Activated CD8-positive, alpha-beta memory T cell treated with anti-CD3 and anti-CD28 coated beads, Interleukin-2, amount 50 U/mL, for 4 hours (primary cell): ENCODE results near the gene OR9Q1.
"Not testable (repeated sequence)": the region's sequence is repeated elsewhere in the genome, so short reads cannot be mapped to it uniquely, and the experiment has no call there.

ENCODE experiments used
- DNase-seq: peaks from one replicate; pipeline ENCODE4 v3.0.0-alpha.2; 2020

The OR9Q1 gene

GRCh38 chr11:58023435-58023931 lies at the start of gene OR9Q1:
OR9Q1 (plus strand) TSS chr11:58023881; CDS start chr11:58179445, 155,564 bp downstream.
- DNase-seq = no peak

- no peak for DNase-seq
Measured at GRCh38 chr11:57974132-57974531, 49.5 kb upstream of the OR9Q1 start.

- DNase-seq = no peak
Measured at GRCh38 chr11:57974848-57975601, 48.7 kb upstream of the OR9Q1 start.

GRCh38 chr11:57977709-57978108 lies 46.0 kb upstream of the OR9Q1 start:
- no peak for DNase-seq

GRCh38 chr11:57978686-57979531 lies 44.8 kb upstream of the OR9Q1 start:
- DNase-seq = no peak

GRCh38 chr11:57979532-57980079 lies 44.1 kb upstream of the OR9Q1 start:
- DNase-seq = no peak

GRCh38 chr11:57980201-57980600 lies 43.5 kb upstream of the OR9Q1 start:
- no peak for DNase-seq

GRCh38 chr11:57981536-57981935 lies 42.1 kb upstream of the OR9Q1 start:
- no peak for DNase-seq

GRCh38 chr11:57982776-57983175 lies 40.9 kb upstream of the OR9Q1 start:
- DNase-seq = no peak

- DNase-seq = no peak
Measured at GRCh38 chr11:57983191-57983590, 40.5 kb upstream of the OR9Q1 start.

- DNase-seq = not testable (repeated sequence)
Measured at GRCh38 chr11:57999523-57999922, 24.2 kb upstream of the OR9Q1 start.

- DNase-seq = not testable (repeated sequence)
Measured at GRCh38 chr11:58000021-58000420, 23.7 kb upstream of the OR9Q1 start.

GRCh38 chr11:58000699-58001098 lies 23.0 kb upstream of the OR9Q1 start:
- DNase-seq = no peak

GRCh38 chr11:58003036-58003435 lies 20.6 kb upstream of the OR9Q1 start:
- no peak for DNase-seq

GRCh38 chr11:58003591-58003990 lies 20.1 kb upstream of the OR9Q1 start:
- DNase-seq = no peak

- no peak for DNase-seq
Measured at GRCh38 chr11:58004664-58005063, 19.0 kb upstream of the OR9Q1 start.

GRCh38 chr11:58006940-58007339 lies 16.7 kb upstream of the OR9Q1 start:
- no peak for DNase-seq

- DNase-seq = no peak
Measured at GRCh38 chr11:58011771-58012170, 11.9 kb upstream of the OR9Q1 start.

GRCh38 chr11:58024601-58025091 lies 965 bp downstream of the OR9Q1 start:
- DNase-seq = no peak

- DNase-seq = no peak
Measured at GRCh38 chr11:58027341-58027740, 3.7 kb downstream of the OR9Q1 start.

GRCh38 chr11:58028687-58029411 lies 5.2 kb downstream of the OR9Q1 start:
- DNase-seq = no peak

GRCh38 chr11:58030653-58031052 lies 7.0 kb downstream of the OR9Q1 start, which contains the start of gene OR6Q1:
OR6Q1 (plus strand) TSS chr11:58030953; CDS start chr11:58030953, 0 bp downstream.
- DNase-seq = no peak

- no peak for DNase-seq
Measured at GRCh38 chr11:58034471-58034870, 10.8 kb downstream of the OR9Q1 start.
